HL-60 (cell line): ENCODE data around the gene MSLN.

Experiments used
- DNase-seq, 2 experiments: peaks; one replicate each; pipeline ENCODE4 v3.0.0-alpha.2; 2010 to 2020; ENCODE audit warnings: low read depth in 1 of 2, low spot score in 1 of 2
- H3K27ac ChIP-seq: fragments of 250-450 bp; sonication (Bioruptor Pico); replicated peaks from 2 replicates; pipeline ENCODE4 v1.5.1; 2020; ENCODE audit warnings: mild to moderate bottlenecking, moderate library complexity
- H3K27me3 ChIP-seq: fragments of 250-450 bp; sonication (Bioruptor Pico); 2 replicates; pipeline ENCODE4 v1.5.1; 2021; ENCODE audit warnings: mild to moderate bottlenecking, moderate library complexity; ENCODE audit not compliant: insufficient read depth, poor library complexity, severe bottlenecking
- H3K4me3 ChIP-seq: replicated peaks from 2 replicates; pipeline ENCODE4 v1.5.1; 2011; ENCODE audit warnings: mild to moderate bottlenecking, control low read depth, low read length; ENCODE audit not compliant: insufficient read depth
- CTCF ChIP-seq: IDR thresholded peaks from one replicate; pipeline ENCODE4 v1.5.1; 2011; ENCODE audit warnings: low read length, control low read depth, inconsistent platforms; ENCODE audit not compliant: insufficient read depth
- GABPA ChIP-seq: IDR thresholded peaks from 2 replicates; pipeline ENCODE4 v1.6.1; 2012; ENCODE audit warnings: low read depth
- POLR2AphosphoS5 ChIP-seq: IDR thresholded peaks from 2 replicates; pipeline ENCODE4 v1.6.1; 2012; ENCODE audit warnings: low read depth
- REST ChIP-seq: IDR thresholded peaks from 2 replicates; pipeline ENCODE4 v1.6.1; 2012; ENCODE audit warnings: low read depth; ENCODE audit not compliant: insufficient replicate concordance
- SPI1 ChIP-seq: IDR thresholded peaks from 2 replicates; pipeline ENCODE4 v1.6.1; 2012; ENCODE audit warnings: low read depth, mild to moderate bottlenecking, borderline replicate concordance

MSLN gene

GRCh38 chr16:782766-783403 is 22.4 kb downstream of the MSLN start:
- Histone ChIP-seq H3K4me3 (no peak overlapping the region), H3K27ac (no peak overlapping the region), H3K27me3 (peaks cover 15% of the 10 kb centered on the region)
- DNase-seq, result no peak
- TF ChIP-seq REST (no peak), SPI1 (no peak), POLR2AphosphoS5 (no peak; the same call in 1 of the 2 replicates)

- DNase-seq, result no peak
- no peak overlapping the region for H3K27ac ChIP-seq
- TF ChIP-seq SPI1 (no peak), GABPA (no peak), CTCF (no peak), POLR2AphosphoS5 (no peak), REST (no peak)
Measured at GRCh38 chr16:783404-784161, 23.0 kb downstream of the MSLN start.

GRCh38 chr16:784431-784830 is 23.9 kb downstream of the MSLN start:
- TF ChIP-seq SPI1 (no peak), REST (no peak), GABPA (no peak), POLR2AphosphoS5 (no peak; the same call in 1 of the 2 replicates), CTCF (no peak)
- Histone ChIP-seq H3K27me3 (peaks cover 13% of the 10 kb centered on the region), H3K4me3 (no peak overlapping the region), H3K27ac (no peak overlapping the region)
- no peak for DNase-seq

More at GRCh38 chr16:783404-784161, 23.0 kb downstream of the MSLN start:
- H3K27me3 ChIP-seq, result peaks cover 15% of the 10 kb centered on the region
- H3K4me3 ChIP-seq, result no peak overlapping the region
